WERI-Rb-1 (cell line): ENCODE measurements around the gene CUL4B.

ENCODE experiments used
- DNase-seq: peaks from one replicate; pipeline ENCODE4 v3.0.0-alpha.2; 2020
- H3K27ac ChIP-seq: fragments of 250-450 bp; sonication (Bioruptor Pico); 2 replicates; pipeline ENCODE4 v1.5.1; 2020; ENCODE audit warnings: mild to moderate bottlenecking, moderate library complexity
- H3K27me3 ChIP-seq: fragments of 250-450 bp; sonication (Bioruptor Pico); 2 replicates; pipeline ENCODE4 v1.5.1; 2021; ENCODE audit warnings: mild to moderate bottlenecking, low read depth, moderate library complexity; ENCODE audit not compliant: insufficient read depth, severe bottlenecking
- H3K36me3 ChIP-seq: fragments of 250-450 bp; sonication (Bioruptor Pico); 2 replicates; pipeline ENCODE4 v1.5.1; 2020; ENCODE audit warnings: mild to moderate bottlenecking, moderate library complexity
- H3K4me3 ChIP-seq: 2 replicates; pipeline ENCODE4 v1.5.1; 2011; ENCODE audit warnings: low read depth, mild to moderate bottlenecking, control low read depth, low read length
- H3K9me3 ChIP-seq: fragments of 250-450 bp; sonication (Bioruptor Pico); 2 replicates; pipeline ENCODE4 v1.5.1; 2021; ENCODE audit warnings: mild to moderate bottlenecking, moderate library complexity; ENCODE audit not compliant: severe bottlenecking
- TF ChIP-seq, protein P1 (sequence below): IDR thresholded peaks from 2 replicates; pipeline ENCODE4 v1.5.1; 2011; ENCODE audit warnings: low read depth, mild to moderate bottlenecking, control low read depth, inconsistent platforms, low read length

CUL4B gene

DNA sequence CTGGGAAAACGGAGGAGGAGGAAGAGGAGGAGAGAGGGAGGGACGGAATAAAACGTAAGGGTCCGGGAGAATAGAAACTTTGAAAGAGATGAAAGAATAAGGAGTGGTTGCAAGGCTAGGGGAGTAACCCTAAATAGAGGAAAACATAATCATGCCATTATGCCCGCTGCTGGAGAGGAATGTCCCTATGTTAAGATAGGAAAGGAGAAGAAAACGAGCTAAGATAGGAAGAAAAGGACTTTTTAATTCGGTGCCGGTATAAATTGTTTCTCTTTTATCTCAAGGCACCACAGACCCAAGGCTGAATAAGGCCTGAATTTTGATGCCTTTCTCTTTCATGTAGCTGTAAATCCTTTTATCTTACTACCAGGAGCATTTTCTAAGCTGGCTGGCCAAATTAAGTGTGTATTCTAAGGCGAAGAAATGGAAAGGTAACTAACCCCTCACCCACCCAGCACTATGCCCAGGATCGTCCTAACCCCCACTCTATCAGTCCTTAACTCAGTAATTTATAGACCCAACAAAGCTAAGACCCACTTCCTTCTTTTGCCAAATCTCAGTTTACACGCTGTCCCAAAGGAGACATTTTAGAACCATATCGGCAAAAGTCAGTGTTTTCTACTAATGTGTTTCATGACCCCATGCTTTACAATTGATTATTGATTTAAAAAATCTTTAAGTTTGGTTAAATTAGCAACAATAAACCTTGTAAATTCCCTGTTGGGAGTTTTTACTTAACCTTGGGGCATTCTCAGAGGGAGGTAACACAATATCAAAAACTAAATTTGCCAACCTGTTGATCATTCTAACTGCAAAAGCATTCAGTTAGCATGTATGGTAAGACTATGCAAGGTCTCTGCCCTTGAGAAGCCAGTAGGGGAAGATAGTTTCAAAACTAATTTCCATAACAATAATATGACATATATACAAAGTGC lies 1.1 kb upstream of the CUL4B start:
- Histone ChIP-seq H3K36me3 (peaks cover 5% of the 10 kb centered on the region; the same call in 1 of the 2 replicates), H3K9me3 (no peaks in the 10 kb centered on the region), H3K4me3 (peak overlapping the region; percentile 75), H3K27me3 (no peaks in the 10 kb centered on the region), H3K27ac (peak overlapping the region; percentile 99)
- TF ChIP-seq, protein P1, sequence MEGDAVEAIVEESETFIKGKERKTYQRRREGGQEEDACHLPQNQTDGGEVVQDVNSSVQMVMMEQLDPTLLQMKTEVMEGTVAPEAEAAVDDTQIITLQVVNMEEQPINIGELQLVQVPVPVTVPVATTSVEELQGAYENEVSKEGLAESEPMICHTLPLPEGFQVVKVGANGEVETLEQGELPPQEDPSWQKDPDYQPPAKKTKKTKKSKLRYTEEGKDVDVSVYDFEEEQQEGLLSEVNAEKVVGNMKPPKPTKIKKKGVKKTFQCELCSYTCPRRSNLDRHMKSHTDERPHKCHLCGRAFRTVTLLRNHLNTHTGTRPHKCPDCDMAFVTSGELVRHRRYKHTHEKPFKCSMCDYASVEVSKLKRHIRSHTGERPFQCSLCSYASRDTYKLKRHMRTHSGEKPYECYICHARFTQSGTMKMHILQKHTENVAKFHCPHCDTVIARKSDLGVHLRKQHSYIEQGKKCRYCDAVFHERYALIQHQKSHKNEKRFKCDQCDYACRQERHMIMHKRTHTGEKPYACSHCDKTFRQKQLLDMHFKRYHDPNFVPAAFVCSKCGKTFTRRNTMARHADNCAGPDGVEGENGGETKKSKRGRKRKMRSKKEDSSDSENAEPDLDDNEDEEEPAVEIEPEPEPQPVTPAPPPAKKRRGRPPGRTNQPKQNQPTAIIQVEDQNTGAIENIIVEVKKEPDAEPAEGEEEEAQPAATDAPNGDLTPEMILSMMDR, result no peak
- DNase-seq, result no peak

DNA sequence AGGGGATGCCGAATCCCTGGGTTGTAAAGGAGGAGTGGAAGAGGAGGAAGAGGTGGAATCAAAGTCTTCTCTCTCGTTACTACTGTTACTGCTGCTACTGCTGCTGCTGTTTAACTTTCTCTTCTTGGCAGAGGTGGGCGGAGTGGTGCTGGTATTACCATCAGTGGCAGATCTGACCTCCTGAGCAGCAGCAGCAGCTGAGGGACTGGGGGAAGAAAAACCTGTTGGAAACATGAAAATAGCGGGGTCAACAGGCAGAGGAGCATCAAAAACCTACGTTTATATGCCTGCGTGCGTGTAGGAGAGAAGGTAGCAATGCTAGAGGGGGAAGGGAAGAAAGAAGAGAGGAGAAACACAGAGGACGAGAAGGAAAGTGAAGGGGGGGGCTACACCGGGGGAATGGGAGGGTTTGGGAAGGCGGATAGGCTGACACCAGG lies 339 bp downstream of the CUL4B start:
- TF ChIP-seq, protein P1, result no peak
- Histone ChIP-seq H3K9me3 (no peaks in the 10 kb centered on the region), H3K27me3 (no peaks in the 10 kb centered on the region), H3K4me3 (peak overlapping the region; percentile 59), H3K36me3 (peaks cover 8% of the 10 kb centered on the region; the same call in 1 of the 2 replicates), H3K27ac (peak overlapping the region; percentile 99)
- DNase-seq, result peak; percentile 23

DNA sequence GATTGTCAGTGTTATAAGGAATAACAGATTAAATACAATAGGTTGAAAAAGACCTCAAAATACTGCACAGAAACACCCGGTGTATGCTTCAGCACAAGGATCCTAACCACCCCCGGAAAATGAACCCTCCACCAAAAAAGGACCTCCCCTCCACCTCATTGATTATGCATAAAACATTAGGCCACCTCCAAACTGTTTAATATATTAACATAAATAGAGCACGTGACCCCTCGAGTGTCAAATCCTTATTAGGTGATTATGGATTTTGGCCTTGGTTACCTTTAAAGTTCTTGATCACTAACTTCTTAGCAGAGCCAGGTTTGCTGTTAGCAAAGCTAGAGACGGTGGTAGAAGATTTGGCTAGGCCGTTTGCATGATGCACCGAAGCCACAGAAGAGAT lies 958 bp downstream of the CUL4B start:
- Histone ChIP-seq H3K27ac (no peak overlapping the region; the same call in 1 of the 2 replicates), H3K36me3 (peaks cover 8% of the 10 kb centered on the region; the same call in 1 of the 2 replicates), H3K9me3 (no peaks in the 10 kb centered on the region), H3K27me3 (no peaks in the 10 kb centered on the region), H3K4me3 (peak overlapping the region; percentile 59)
- TF ChIP-seq, protein P1, result no peak
- DNase-seq, result no peak

DNA sequence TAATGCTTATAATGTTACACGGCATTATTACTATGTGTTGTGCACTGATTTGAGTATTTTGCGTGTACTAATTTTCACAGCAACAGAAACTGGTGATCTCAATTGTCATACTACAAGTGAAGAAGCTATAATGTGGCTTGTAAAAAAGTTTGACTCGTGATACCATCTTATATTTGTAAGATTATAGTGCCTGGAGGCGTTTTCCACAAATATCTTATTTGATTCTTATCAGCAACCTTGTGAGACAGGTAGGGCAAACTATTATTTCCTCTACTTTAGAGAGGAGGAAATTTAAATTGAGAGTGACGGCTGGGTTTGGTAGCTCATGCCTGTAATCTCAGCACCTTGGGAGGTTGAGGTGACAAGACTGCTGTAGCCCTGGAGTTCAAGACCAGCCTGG lies 4.5 kb downstream of the CUL4B start:
- TF ChIP-seq, protein P1, result no peak
- Histone ChIP-seq H3K4me3 (no peak overlapping the region), H3K9me3 (no peaks in the 10 kb centered on the region), H3K36me3 (peaks cover 8% of the 10 kb centered on the region; the same call in 1 of the 2 replicates), H3K27ac (no peak overlapping the region), H3K27me3 (no peaks in the 10 kb centered on the region)
- no peak for DNase-seq

DNA sequence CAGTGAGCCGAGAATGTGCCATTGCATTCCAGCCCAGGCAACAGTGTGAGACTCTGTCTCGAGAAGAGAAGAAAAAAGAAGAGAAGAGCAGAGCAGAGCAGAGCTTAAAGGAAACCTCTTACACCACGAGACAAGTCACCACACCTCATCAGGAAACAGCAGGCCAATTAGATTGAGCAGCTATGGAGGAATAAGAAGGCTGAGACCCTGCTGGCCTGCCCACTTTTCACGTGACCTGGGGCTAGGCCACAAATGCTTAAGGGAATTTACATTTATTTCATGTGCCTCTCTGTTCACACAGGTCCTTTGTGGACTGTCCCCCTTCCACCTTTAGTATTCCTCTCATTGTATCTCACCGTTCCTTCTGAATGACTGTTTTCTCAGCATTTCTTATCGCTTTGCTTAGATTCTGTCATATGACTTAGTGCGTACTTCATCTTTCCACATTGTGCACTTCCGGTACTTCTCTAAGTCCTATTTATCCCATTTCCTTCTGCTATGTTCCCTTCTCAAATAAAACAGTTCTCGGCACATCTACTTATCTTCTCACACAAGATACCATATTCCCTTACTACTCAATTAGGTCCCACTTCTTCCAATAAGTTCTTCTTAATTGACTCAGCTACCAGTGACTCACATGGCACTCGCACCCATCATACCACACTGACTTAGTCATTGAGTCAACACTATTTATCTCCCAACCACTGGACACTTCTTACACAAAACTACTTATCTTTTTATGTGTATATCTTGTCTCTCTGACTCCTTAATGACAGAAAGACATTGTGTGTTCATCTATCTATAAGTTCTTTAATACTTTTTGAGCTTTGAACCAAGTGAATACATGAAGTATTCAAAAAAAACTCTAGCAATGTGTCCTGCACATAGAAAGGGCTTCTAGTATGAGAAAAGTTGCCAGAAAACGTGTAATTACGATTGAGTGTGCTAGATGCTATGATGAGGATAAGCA lies 11.0 kb downstream of the CUL4B start:
- Histone ChIP-seq H3K27me3 (no peaks in the 10 kb centered on the region), H3K4me3 (no peak overlapping the region), H3K9me3 (no peaks in the 10 kb centered on the region), H3K27ac (no peak overlapping the region), H3K36me3 (peaks cover 2% of the 10 kb centered on the region; the same call in 1 of the 2 replicates)
- TF ChIP-seq, protein P1, result no peak
- no peak for DNase-seq
